Activated naive CD8-positive, alpha-beta T cell (primary cell): ENCODE results near the gene ALPK1.

Experiments used
- H3K27ac Mint-ChIP-seq: one replicate; pipeline ENCODE4 v1.8.0; 2021; ENCODE audit warnings: mixed read lengths
- H3K27me3 Mint-ChIP-seq: one replicate; pipeline ENCODE4 v1.8.0; 2021; ENCODE audit warnings: mixed read lengths
- H3K36me3 Mint-ChIP-seq: one replicate; pipeline ENCODE4 v1.8.0; 2021; ENCODE audit warnings: mixed read lengths
- H3K4me1 Mint-ChIP-seq: one replicate; pipeline ENCODE4 v1.8.0; 2021; ENCODE audit warnings: low read depth, mixed read lengths
- H3K4me3 Mint-ChIP-seq: one replicate; pipeline ENCODE4 v1.8.0; 2021; ENCODE audit warnings: mild to moderate bottlenecking, mixed read lengths
- H3K9me3 Mint-ChIP-seq: one replicate; pipeline ENCODE4 v1.8.0; 2021; ENCODE audit warnings: low read depth, mixed read lengths

ALPK1 gene

GRCh38 chr4:112370466-112370865, 73.3 kb downstream of the ALPK1 start:
- Mint-ChIP-seq H3K36me3 (peaks cover 3% of the 10 kb centered on the region), H3K27me3 (no peaks in the 10 kb centered on the region), H3K9me3 (peaks cover 5% of the 10 kb centered on the region), H3K4me1 (no peaks in the 10 kb centered on the region), H3K27ac (no peak overlapping the region), H3K4me3 (no peak overlapping the region)

- Mint-ChIP-seq H3K36me3 (peaks cover 6% of the 10 kb centered on the region), H3K27ac (no peak overlapping the region), H3K9me3 (no peaks in the 10 kb centered on the region), H3K4me3 (no peak overlapping the region), H3K4me1 (no peaks in the 10 kb centered on the region), H3K27me3 (no peaks in the 10 kb centered on the region)
These were observed 74.2 kb downstream of the ALPK1 start for GRCh38 chr4:112371361-112371760.

- Mint-ChIP-seq H3K4me3 (no peak overlapping the region), H3K4me1 (no peaks in the 10 kb centered on the region), H3K36me3 (peaks cover 25% of the 10 kb centered on the region)
These were observed 77.7 kb downstream of the ALPK1 start for GRCh38 chr4:112374850-112375249.

GRCh38 chr4:112377171-112377570, 80.0 kb downstream of the ALPK1 start:
- Mint-ChIP-seq H3K4me3 (no peak overlapping the region), H3K36me3 (peaks cover 35% of the 10 kb centered on the region), H3K27ac (no peak overlapping the region), H3K4me1 (no peaks in the 10 kb centered on the region), H3K27me3 (no peaks in the 10 kb centered on the region), H3K9me3 (no peaks in the 10 kb centered on the region)

More at GRCh38 chr4:112374850-112375249, 77.7 kb downstream of the ALPK1 start:
- H3K9me3 Mint-ChIP-seq, result no peaks in the 10 kb centered on the region
- no peaks in the 10 kb centered on the region for H3K27me3 Mint-ChIP-seq
- H3K27ac Mint-ChIP-seq, result no peak overlapping the region

- Mint-ChIP-seq H3K9me3 (no peaks in the 10 kb centered on the region), H3K27ac (no peak overlapping the region), H3K27me3 (no peaks in the 10 kb centered on the region), H3K36me3 (peaks cover 40% of the 10 kb centered on the region), H3K4me3 (no peak overlapping the region), H3K4me1 (no peaks in the 10 kb centered on the region)
These were observed 80.5 kb downstream of the ALPK1 start for GRCh38 chr4:112377594-112378242.

GRCh38 chr4:112378243-112378620, 81.1 kb downstream of the ALPK1 start:
- Mint-ChIP-seq H3K27me3 (no peaks in the 10 kb centered on the region), H3K36me3 (peaks cover 40% of the 10 kb centered on the region), H3K9me3 (no peaks in the 10 kb centered on the region), H3K27ac (no peak overlapping the region), H3K4me3 (no peak overlapping the region), H3K4me1 (no peaks in the 10 kb centered on the region)

GRCh38 chr4:112378858-112379257, 81.7 kb downstream of the ALPK1 start:
- Mint-ChIP-seq H3K36me3 (peaks cover 41% of the 10 kb centered on the region), H3K4me3 (no peak overlapping the region), H3K27me3 (no peaks in the 10 kb centered on the region), H3K27ac (no peak overlapping the region), H3K4me1 (no peaks in the 10 kb centered on the region), H3K9me3 (no peaks in the 10 kb centered on the region)

- Mint-ChIP-seq H3K36me3 (peaks cover 43% of the 10 kb centered on the region), H3K27ac (no peak overlapping the region), H3K9me3 (no peaks in the 10 kb centered on the region), H3K4me3 (no peak overlapping the region), H3K27me3 (no peaks in the 10 kb centered on the region), H3K4me1 (no peaks in the 10 kb centered on the region)
These were observed 82.1 kb downstream of the ALPK1 start for GRCh38 chr4:112379306-112379705.

- H3K27ac Mint-ChIP-seq, result no peak overlapping the region
- no peaks in the 10 kb centered on the region for H3K27me3 Mint-ChIP-seq
- H3K9me3 Mint-ChIP-seq, result no peaks in the 10 kb centered on the region
- H3K4me1 Mint-ChIP-seq, result no peaks in the 10 kb centered on the region
- H3K36me3 Mint-ChIP-seq, result peaks cover 41% of the 10 kb centered on the region
- H3K4me3 Mint-ChIP-seq, result no peak overlapping the region
These were observed 85.0 kb downstream of the ALPK1 start for GRCh38 chr4:112381996-112382692.

GRCh38 chr4:112386071-112386470, 88.9 kb downstream of the ALPK1 start:
- Mint-ChIP-seq H3K9me3 (no peaks in the 10 kb centered on the region), H3K4me1 (no peaks in the 10 kb centered on the region), H3K4me3 (no peak overlapping the region), H3K27ac (no peak overlapping the region), H3K27me3 (no peaks in the 10 kb centered on the region), H3K36me3 (peaks cover 26% of the 10 kb centered on the region)

- Mint-ChIP-seq H3K27me3 (no peaks in the 10 kb centered on the region), H3K27ac (no peak overlapping the region), H3K4me1 (no peaks in the 10 kb centered on the region), H3K9me3 (no peaks in the 10 kb centered on the region), H3K36me3 (peaks cover 41% of the 10 kb centered on the region), H3K4me3 (no peak overlapping the region)
These were observed 104.9 kb downstream of the ALPK1 start for GRCh38 chr4:112402098-112402497.

GRCh38 chr4:112403101-112403945, 106.2 kb downstream of the ALPK1 start:
- Mint-ChIP-seq H3K9me3 (no peaks in the 10 kb centered on the region), H3K27ac (no peak overlapping the region), H3K36me3 (peaks cover 40% of the 10 kb centered on the region), H3K27me3 (no peaks in the 10 kb centered on the region), H3K4me1 (no peaks in the 10 kb centered on the region), H3K4me3 (no peak overlapping the region)

- no peaks in the 10 kb centered on the region for H3K9me3 Mint-ChIP-seq
- H3K36me3 Mint-ChIP-seq, result peaks cover 16% of the 10 kb centered on the region
- H3K27ac Mint-ChIP-seq, result no peak overlapping the region
- no peaks in the 10 kb centered on the region for H3K4me1 Mint-ChIP-seq
- H3K4me3 Mint-ChIP-seq, result no peak overlapping the region
- no peaks in the 10 kb centered on the region for H3K27me3 Mint-ChIP-seq
These were observed 113.2 kb downstream of the ALPK1 start for GRCh38 chr4:112410364-112410763.

- Mint-ChIP-seq H3K36me3 (peaks cover 16% of the 10 kb centered on the region), H3K4me3 (no peak overlapping the region), H3K4me1 (no peaks in the 10 kb centered on the region), H3K27me3 (no peaks in the 10 kb centered on the region), H3K27ac (no peak overlapping the region), H3K9me3 (no peaks in the 10 kb centered on the region)
These were observed 113.6 kb downstream of the ALPK1 start for GRCh38 chr4:112410804-112411203.
